GM12872 (cell line): ENCODE data around the gene MMP13.

Experiments used
- CTCF ChIP-seq: IDR thresholded peaks from 3 replicates; pipeline ENCODE4 v1.5.1; 2011; ENCODE audit warnings: low read depth, mild to moderate bottlenecking, low read length, moderate library complexity; ENCODE audit not compliant: insufficient read depth

MMP13 gene

DNA sequence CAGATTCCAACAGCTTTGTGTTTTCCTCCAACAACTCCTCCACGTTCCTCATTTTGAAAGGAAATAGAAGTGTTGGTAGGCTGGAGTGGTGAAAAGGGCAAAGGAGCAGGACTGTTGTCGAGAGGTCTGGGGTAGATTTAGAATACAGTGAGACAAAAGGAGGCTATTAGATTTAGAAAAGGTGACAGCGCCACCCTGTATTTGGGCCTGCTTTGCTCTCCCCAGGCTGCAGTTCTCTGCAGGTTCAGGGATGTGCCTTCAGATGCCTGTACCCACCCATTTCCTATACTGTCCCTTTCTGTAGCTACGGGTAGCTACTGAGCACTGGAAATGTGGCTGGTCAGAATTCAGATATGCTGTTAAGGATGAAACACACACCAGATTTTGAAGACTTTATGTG is 20.8 kb downstream of the MMP13 start:
- no peak for TF ChIP-seq CTCF

GRCh38 chr11:102933627-102934026 is 21.9 kb downstream of the MMP13 start:
- 0 out of 3 replicates have a peak, but pooled peaks have one; percentile 10 for TF ChIP-seq CTCF

- TF ChIP-seq CTCF, result no peak
Observed at GRCh38 chr11:102932678-102933077, 22.9 kb downstream of the MMP13 start.

DNA sequence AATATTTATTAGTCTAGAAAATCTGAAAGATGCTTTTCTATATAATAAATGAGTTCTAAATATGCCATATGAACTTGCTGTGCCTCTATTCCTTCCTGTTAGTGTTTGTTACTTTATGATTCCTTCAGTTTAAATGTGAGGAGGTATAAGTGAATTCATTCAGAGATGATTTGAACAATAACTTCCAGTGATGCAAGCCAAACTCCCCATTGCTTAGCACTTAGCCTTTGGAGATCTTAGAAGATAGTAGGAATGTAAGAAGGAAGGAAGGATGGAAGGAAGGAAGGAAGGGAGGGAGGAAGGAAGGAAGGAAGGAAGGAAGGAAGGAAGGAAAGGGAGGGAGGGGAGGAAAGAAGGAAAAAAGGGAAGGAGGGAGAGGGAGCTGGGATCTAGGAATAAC is 25.1 kb downstream of the MMP13 start:
- TF ChIP-seq CTCF, result no peak

DNA sequence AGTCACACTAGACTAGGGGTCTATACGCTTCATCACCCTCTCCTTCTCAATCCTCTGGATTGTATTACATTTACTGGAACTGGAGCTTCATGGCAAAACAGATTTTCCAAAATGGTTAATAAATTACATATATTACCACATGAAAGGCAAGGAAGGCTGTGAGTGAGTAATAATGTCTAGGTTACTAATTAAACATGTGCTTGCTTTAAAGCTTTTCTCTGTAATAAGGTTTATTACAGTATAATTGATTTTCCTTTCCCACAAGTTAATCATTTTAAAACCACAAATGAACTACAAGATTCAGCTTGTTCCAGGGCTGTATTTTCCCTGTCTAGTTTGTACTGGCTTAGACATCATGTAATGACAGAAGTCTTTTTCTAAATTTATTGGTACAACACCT is 25.6 kb downstream of the MMP13 start:
- TF ChIP-seq CTCF, result no peak

GRCh38 chr11:102929166-102929565 is 26.4 kb downstream of the MMP13 start:
- TF ChIP-seq CTCF, result no peak

- TF ChIP-seq CTCF, result no peak
Observed at GRCh38 chr11:102928247-102928646, 27.3 kb downstream of the MMP13 start.

DNA sequence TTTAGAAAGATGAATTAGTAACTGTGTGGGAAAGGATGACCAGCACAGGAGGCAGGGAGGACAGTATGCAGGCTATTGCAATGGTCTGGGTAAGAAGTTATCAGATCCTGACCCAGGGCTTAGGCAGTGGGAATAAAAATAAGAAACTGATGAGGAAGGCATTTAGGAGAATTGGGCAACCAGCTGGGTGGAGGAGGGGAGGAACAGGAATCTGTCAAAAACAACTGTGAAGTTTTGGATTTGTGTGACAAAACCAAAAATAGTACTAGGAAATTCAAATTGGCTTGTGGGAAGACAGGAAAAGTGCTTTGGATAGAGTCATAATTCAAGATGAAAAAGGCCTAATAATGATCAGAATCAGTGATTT is 27.9 kb downstream of the MMP13 start:
- no peak for TF ChIP-seq CTCF
